Measurements from ENCODE around the gene GFRA4.

Gene GFRA4

GRCh38 chr20:3667434-3668037, 4.3 kb upstream of the GFRA4 start:
- Histone ChIP-seq H3K27ac (no peak overlapping the region), H3K27me3 (peaks cover 0 to 13% of the 10 kb centered on the region in 2 donors), H3K4me1 (peaks cover 0 to 5% (median 0%) of the 10 kb centered on the region in 4 donors), H3K9me3 (no peaks in the 10 kb centered on the region), H3K4me3 (no peak overlapping the region), H3K36me3 (peaks cover 0 to 45% (median 39%) of the 10 kb centered on the region in 3 donors)
- TF ChIP-seq CTCF (IDR thresholded peaks at IDR 0.05) = no peak
- intact Hi-C loops (cut with DNase I; ENCODE audit: low total_unique reads) = no loop called here
- DNase-seq = no peak

GRCh38 chr20:3663858-3664257, 659 bp upstream of the GFRA4 start:
- Histone ChIP-seq H3K36me3 (peaks cover 0 to 9% (median 8%) of the 10 kb centered on the region in 3 donors), H3K27me3 (peaks cover 0 to 45% of the 10 kb centered on the region in 2 donors), H3K4me3 (no peak overlapping the region), H3K27ac (no peak overlapping the region), H3K4me1 (peaks cover 0 to 15% (median 4%) of the 10 kb centered on the region in 4 donors), H3K9me3 (no peaks in the 10 kb centered on the region)
- TF ChIP-seq CTCF (IDR thresholded peaks at IDR 0.05) = no peak
- no peak for DNase-seq
- intact Hi-C loops (cut with DNase I; ENCODE audit: low total_unique reads) = no loop called here

- no peak for TF ChIP-seq CTCF (IDR thresholded peaks at IDR 0.05)
These were observed 1.2 kb downstream of the GFRA4 start for GRCh38 chr20:3661814-3662665.

GRCh38 chr20:3661060-3661813, 2.0 kb downstream of the GFRA4 start:
- Histone ChIP-seq H3K27me3 (peaks cover 0 to 49% of the 10 kb centered on the region in 2 donors), H3K4me3 (no peak overlapping the region), H3K4me1 (peaks cover 0 to 13% (median 4%) of the 10 kb centered on the region in 4 donors), H3K9me3 (no peaks in the 10 kb centered on the region), H3K36me3 (no peaks in the 10 kb centered on the region), H3K27ac (no peak overlapping the region)
- intact Hi-C loops (cut with DNase I; ENCODE audit: low total_unique reads) = no loop called here
- no peak for TF ChIP-seq CTCF (IDR thresholded peaks at IDR 0.05)
- DNase-seq = peak; percentile 13 to 50

More at GRCh38 chr20:3661814-3662665, 1.2 kb downstream of the GFRA4 start:
- Histone ChIP-seq H3K9me3 (no peaks in the 10 kb centered on the region), H3K36me3 (no peaks in the 10 kb centered on the region), H3K4me3 (no peak overlapping the region), H3K27me3 (peaks cover 0 to 49% of the 10 kb centered on the region in 2 donors), H3K4me1 (peaks cover 0 to 15% (median 4%) of the 10 kb centered on the region in 4 donors), H3K27ac (no peak overlapping the region)
- peak; percentile 14 to 48 for DNase-seq
- intact Hi-C loops (cut with DNase I; ENCODE audit: low total_unique reads) = no loop called here

GRCh38 chr20:3660262-3661059, 2.7 kb downstream of the GFRA4 start:
- Histone ChIP-seq H3K9me3 (no peaks in the 10 kb centered on the region), H3K36me3 (no peaks in the 10 kb centered on the region), H3K27me3 (peaks cover 0 to 49% of the 10 kb centered on the region in 2 donors), H3K4me3 (no peak overlapping the region), H3K4me1 (peaks cover 0 to 12% (median 4%) of the 10 kb centered on the region in 4 donors), H3K27ac (no peak overlapping the region)
- intact Hi-C loops (cut with DNase I; ENCODE audit: low total_unique reads) = no loop called here
- DNase-seq = peak; percentile 8 to 54
- no peak for TF ChIP-seq CTCF (IDR thresholded peaks at IDR 0.05)

Data from tibial artery (tissue), 4 donors.